ENCODE measurements around the gene TBC1D22A.

TBC1D22A gene

DNA sequence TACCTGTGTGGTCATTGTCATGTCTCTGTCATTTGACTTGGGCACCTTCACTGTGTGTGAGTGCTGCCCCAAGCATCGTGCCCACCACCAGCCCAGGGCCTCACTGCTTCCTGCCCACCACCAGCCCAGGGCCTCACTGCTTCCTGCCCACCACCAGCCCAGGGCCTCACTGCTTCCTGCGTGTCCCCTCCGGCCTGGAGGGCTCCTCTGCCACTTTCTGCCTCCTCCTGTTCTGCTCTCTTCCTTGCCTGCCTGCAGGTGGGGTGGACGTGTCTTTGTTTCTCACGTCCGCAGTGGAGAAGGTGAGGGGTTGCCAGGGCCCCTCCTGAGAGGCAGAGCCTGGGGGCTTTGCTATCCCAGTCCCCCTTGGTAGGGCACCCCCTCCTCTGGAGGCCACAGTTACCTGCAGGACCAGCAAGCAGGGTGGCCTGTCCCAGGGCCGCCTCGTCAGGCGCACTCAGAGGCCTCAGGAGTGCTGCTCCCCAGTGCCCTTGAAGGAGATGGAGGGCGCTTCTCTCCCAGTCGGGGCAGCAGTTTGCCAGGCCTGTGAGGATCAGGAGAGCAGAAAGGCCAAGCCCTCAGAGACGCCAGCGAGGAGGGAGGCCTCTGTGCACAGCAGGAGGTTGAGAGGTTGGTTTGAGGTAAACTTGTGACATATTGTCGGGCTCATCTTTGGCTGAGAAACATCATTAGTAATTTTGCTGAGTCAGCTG lies 290.7 kb downstream of the TBC1D22A start:
- no peak for DNase-seq

DNA sequence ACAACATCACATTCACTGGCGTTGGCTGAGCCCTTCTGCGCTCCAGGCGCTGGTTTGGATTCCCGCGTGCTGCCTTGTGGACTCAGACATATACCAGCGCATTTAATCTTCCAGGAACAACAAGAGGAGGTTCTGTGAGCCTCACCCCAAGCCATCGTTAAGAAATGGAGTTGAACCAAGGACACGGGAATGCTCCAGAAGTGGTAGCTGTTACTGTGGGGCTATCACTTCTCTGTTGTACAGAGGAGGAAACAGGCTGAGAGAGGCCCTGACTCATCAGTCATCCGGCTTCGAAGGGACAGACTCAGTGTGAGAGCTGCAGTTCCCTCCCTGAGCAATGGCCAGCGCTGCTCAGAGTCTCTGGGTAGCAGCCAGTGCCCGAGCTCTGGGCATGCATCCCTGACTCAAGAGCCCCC lies 291.3 kb downstream of the TBC1D22A start:
- DNase-seq = peak; percentile 68

DNA sequence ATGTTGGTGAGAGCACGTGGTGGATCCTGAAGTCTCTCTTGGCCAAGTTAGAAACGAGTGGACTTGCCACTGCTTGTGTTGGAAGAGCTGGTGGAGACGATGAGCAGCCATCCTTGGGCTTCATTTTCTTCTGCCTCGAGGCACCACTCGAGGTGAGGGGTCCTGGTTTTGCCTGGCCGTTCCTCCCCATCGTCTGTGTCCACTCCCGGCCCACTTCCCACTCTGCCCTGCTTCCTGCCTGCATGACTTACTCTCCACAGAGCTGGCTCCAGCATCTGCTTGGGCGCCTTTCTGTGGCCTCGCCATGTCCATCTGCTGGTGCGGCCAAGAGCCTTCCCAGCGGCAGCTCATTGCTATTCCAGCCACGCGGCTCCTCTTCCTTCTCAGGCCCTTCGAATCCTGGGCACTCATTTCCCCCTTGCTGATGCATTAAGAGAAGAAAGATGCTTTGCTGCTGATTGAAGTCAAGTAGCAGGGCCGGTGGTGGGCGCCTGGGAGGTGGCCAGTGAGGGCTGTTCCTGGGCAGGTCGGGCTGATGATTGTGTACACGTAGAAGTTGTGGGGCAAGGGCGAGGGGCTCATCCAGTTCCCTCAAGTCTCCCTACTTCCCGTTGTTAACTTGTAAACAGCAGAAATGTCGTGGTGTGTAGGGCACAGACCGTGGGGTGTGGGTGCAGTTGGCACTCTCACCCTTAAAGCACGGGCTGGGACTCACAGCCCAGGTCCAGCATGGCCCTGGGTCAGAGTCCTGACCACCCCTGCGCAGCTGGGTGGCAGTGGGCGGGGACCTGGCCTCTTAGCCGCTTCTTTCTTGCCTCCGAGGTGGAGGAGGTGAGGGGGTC lies 292.0 kb downstream of the TBC1D22A start:
- no peak for DNase-seq

DNA sequence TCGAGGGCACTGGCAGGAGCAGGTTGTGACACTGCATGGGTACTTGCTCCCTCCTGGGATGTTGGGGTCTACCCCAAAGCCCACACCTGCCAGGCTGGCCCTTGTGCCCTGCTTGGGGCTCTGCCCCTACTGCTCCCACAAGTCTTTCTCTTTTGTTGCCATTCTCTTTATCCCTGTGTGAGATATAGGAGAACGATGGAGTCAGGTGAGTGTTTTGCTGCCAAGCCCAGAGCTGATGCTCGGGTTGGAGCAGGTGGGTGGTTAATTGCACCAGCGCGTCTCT lies 292.6 kb downstream of the TBC1D22A start:
- DNase-seq = no peak

DNA sequence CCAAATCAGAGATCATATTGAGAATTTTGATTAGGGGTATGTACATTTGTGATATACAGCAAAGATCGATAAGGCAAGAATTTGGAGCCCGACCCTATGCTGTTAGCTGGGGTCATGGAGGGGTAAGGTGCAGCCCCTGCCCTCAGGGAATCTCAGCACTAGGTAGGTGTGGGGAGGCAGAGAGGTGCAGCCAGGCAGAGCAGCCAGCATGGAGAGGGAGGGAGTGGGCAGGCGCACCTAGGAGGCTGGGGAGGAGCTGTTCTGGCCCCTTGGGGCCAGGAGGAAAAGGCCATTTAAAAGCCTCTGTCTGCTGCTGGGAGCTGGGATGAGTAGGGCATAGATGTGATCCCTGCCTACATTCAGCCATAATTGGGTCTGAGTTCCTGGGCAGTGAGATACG lies 293.0 kb downstream of the TBC1D22A start:
- DNase-seq = no peak

DNA sequence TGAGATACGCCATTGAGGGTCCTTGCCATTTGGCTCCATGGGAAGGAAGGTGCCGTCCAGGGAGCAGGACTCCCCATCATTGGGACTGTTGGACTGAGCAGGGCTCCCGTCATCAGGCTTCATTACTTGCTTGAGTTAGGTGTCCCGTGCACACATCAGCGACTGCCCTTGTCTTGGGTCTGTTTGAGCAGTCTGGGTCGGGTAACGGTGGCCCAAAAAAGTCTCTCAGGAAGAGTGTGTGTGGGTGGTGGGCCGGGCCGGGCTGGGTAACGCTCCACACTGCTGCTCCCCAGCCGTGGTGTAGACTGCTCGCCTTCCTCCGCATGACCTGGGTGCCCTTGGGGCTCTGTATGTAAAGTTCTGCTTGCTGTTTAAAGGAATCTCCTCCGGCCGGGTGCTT lies 293.5 kb downstream of the TBC1D22A start:
- DNase-seq = no peak

DNA sequence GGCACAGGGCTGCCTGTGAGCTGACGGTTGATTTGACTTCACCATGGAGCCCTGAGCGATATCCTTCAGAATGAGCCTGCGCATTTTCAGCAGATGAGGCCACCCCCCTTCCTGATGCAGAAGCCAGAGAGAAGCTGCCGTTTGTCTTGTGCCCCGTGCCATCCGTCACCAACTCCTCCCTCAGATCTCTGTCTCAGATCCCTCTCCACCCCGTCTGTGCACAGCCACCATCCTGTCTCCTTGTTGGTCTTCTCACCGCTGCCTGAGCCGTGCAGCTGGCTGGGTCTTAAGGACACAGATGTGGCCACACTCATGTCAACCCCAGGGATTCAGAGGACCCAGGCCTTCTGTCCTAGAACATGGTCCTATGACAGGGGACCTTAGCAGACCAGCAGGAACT lies 293.9 kb downstream of the TBC1D22A start:
- no peak for DNase-seq

DNA sequence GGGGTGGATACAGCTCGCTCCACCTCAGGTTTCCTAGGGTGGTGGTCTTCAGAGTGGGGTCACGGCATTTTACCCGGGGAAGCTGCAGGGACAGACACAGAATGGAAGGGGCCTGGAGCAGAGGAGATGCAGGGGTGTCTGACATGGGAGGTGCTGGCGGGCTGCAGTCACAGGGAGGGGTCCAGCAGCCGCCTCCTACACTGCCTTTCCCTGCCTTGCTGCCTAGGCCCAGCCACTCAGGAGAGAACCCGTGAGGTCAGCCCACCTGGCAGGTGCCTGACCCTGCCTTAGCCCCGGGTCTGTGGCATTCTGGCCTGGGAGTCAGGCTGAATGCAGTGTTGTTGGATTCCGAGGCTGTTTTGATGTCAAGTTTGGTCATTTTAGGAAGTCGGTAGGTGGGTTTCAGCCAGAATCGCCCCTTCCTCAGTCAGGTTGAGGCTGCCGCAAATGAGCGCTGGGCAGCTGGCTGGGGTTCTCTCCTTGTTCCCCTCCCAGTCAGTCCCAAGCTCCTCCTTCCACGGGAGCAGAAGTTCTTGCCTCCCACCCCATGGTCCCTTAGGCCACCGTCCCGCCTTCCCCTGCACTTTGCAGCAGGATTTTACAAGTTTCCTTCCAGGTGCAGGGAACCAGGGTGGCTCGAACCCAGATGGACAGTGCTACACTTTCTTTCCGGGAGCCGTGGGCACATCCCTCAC lies 294.5 kb downstream of the TBC1D22A start:
- DNase-seq = no peak

DNA sequence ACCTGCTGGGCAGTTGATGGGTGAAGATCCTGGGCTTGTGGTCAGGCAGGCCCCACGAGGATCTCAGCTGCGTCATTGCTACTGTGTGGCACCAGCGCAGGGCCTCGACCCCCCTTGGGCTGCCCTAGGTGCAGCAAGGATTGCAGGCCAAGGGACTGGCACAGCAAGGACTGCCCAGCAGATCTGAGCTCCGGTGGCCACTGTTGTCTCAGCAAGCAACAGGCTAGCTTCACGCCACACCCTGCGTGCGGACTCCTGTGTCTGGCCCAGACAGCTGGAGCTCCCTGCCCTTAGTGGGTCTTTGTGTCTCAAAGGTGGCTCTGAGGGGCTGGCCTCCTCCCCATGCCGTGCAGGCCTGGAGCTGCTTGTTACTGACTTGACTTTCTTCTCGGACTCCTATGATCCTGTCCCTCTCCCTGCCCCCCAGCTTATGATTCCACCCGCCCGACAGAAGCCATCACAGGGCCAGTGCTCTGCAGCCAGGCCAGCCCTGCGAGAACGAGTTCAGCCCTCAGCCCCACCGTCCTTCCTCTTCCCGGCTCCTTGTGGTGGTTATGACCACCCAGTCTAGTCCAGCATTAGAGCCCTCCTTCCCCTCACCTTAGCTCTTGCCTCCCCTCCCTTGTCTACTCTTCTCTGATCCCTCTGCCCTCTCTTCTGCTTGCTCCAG lies 295.6 kb downstream of the TBC1D22A start:
- no peak for DNase-seq

DNA sequence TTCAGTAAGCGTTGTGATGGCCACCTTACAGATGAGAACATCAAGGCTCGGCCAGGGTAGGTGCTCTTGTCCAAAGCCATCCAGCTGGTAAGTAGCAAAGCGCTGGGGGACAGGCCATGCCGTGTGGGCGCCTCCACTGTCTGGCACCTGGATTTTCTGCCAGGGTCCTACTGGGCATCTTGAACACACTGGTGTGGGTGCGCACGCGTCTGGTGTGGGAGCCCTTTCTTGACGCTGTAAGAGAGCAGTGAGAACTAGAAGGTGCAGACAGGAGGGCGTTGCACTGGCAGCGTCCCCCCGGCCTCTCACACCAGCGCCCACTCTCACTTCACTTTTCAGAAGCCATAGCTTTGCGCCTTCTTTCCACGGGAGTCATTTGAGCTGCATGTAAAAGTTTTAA lies 296.6 kb downstream of the TBC1D22A start:
- DNase-seq = no peak

DNA sequence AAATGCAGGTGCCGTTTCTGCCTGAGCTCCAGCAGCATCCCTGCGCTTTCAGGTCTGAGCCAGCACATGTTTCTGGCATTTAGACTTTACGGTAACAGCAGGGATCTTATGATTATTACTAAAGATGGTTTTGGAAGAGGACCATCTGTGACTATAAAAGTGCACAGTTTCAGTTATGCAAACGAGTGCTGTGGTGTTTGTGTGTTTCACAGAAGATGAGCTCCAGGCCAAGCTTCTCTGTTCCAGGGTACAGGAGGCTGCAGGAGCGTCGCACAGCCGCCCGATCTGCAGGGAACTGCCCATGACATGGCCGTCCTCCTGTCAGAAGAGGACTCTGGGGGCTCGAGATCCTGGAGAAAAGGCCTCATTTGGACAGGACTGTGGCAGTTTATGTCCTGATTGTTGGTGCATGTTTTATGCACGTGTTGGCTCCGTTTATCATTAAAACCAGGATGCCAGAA lies 297.3 kb downstream of the TBC1D22A start:
- DNase-seq = no peak

DNA sequence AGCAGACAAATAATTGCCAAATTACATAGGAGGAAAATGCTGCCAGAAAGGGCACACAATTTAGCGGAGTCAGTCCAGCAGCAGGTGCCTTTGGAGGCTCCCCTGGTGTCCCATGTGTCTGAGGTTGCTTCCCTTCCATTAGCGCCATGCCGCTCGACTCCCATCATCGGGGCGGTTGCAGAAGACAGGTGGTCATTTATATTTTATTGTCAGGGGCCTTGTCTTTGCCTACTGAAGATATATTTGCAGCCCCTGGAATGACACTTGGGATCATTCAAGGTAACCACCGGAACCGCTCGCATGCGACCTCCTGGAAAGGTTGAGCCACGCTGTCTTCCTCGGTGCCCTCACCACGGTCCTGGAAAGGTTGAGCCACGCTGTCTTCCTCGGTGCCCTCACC lies 298.3 kb downstream of the TBC1D22A start:
- no peak for DNase-seq

DNA sequence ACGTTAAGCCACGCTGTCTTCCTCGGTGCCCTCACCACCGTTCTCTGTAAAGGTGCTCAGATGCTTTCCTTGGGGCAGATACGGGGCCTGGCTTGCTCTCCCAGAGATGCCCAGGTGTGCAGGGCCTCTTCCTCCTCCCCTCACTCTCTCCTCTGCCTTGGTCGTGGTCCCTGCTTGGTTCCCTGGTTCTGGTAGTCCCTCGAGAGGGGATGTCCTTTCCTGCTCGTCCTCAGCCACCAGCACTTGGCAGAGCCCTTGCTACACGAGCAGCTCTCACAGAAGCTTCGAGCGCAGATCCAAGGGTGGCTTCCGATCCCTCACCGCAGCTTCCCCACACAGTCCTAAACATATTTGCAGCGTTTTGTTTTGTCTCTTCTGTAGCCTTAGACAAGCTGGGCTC lies 298.8 kb downstream of the TBC1D22A start:
- DNase-seq = no peak

DNA sequence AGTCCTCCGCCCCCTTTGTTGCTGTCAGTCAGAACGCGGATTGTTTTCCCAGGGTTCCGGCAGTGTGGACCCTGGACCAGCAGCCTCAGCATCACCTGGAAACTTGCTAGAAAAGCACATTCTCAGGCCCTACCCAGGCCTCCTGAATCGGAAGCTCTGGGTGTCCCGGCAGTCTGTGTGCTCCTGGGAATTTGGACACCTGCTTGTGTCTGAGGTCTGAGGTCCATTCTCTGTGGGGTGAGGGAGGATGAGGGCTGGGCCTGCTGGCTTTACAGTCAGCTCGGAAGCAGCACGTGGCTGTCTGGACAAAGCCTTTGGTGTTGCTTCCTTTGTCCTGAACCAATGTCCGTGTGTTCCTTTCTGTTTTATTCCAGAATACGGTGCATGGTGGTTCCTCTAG lies 299.7 kb downstream of the TBC1D22A start:
- DNase-seq = no peak

DNA sequence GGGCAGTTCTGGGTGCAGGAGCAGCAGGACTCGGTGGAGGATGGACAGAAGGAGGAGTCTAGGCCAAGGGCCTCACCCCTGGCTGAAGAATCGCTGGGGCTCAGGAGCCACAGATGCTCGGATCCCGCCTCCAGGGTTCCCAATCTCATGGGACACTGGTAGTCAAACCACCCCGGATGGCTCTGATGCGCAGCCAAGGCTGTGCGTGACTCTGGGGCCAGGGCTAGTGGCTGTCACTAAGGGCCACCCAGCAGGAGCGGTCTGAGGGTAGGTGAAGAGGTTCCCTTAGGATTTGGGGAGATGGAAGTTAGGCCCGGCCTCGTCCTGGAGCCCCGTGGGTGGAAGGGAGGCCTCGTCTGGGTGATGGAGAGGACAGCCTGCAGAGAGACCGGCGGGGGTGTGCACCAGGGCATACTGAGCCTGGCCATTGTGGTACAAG lies 300.6 kb downstream of the TBC1D22A start:
- no peak for DNase-seq

DNA sequence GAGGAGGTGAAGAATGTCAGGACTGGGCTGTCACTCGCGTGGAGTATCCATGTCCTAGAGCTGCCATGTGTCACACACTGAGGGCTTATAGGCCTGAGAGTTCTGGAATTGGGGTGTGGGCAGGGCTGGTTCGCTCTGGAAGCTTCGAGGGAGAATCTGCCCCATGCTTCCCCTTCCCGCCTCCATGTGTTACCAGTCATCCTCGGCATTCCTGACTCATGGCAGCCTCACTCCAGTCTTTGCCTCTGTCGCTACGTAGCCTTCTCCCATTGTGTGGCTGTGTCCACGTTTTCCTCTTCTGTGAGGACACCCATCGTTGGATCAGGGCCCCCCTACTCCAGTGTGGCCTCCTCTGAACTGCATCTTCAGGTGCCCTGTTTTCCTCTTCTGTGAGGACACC lies 301.2 kb downstream of the TBC1D22A start:
- DNase-seq = no peak

DNA sequence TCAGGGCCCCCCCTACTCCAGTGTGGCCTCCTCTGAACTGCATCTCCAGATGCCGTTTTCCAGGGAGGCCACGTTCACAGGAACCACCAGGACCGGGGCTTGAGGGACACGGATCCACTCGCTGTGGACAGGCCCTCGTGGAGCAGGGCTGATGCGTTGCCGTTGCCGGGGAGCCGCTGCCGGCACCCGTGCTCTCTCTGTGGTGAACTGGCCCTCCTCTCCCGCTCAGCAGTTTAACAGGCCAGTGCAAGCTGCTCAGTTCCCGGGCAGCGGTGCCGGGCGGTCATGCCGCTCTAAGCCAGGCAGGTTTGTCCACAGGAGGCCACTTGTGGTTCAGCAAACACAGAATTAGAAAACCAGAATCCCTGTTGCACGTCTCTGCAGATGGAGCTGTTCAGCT lies 301.6 kb downstream of the TBC1D22A start:
- no peak for DNase-seq

DNA sequence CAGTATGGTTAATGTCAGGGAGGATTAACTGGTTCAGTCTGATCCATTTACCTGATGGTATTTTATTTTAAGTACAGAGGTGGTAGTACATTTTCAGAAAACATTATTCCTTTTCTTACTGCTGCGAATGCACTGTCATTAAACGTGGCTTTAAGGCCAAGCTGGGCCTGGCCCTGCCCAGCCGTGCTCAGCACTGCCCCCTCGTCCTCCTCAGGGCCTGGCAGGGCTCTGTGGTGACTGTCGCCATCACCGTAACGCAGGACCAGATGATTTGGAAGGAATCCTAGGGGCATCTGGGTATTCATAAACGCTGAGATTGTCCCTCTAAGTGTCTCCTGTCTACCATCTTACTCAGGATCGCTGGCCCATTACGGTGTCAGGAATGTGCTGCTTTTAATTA lies 302.0 kb downstream of the TBC1D22A start:
- no peak for DNase-seq

DNA sequence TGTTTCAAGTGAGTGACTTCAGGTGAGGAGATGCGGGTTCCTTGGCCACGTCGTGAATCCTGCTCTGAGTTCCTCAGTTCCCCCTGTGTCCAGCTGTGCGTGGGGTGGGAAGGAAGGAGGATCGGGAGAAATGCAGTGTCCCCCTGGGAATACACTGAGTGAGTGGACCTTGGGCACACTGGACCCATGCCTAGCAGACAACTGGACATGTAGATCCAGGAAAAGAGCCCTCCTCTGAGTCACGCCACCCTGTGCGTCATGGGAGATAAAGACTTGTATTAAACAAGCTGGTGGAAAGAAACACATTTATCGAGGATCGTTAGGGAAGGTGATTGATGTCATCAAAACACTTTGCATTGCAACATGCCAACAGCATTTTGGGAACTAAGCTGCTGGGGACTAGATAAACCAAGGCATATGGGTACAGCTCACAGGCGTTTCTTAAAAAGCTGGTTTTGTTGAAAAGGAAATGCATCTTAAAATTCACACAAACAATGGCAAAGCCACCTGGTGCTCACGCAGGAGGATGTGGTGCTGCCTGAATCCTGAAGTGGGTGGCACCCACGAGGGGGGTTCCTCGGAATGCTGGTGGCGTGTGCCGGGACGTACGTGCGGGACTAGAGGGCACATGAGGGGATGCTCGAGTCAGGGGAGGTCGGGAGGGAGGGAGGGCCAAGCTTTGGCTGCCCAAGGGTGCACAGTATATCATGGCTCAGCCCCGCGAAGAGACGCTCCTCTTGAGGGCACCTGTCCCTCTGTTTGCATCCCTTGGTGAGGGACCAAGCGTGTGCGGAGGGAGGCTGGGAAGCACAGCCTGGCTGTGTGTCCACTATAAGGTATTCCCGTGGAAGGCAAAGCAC lies 303.5 kb downstream of the TBC1D22A start:
- no peak for DNase-seq

DNA sequence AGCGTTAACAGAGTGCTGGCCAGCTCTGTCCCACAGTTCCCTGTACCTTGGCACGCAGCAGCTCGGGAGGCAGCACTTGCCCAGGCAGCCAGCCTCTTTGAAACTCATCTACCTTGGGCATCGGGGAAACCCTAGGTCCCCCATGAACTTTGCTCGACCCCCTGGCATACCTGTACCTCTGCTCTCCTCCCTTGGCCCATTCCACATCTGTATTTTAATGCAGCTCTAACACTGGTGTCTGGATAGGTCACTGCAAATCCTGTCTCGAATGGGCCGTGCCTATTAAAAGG lies 304.1 kb downstream of the TBC1D22A start:
- no peak for DNase-seq

DNA sequence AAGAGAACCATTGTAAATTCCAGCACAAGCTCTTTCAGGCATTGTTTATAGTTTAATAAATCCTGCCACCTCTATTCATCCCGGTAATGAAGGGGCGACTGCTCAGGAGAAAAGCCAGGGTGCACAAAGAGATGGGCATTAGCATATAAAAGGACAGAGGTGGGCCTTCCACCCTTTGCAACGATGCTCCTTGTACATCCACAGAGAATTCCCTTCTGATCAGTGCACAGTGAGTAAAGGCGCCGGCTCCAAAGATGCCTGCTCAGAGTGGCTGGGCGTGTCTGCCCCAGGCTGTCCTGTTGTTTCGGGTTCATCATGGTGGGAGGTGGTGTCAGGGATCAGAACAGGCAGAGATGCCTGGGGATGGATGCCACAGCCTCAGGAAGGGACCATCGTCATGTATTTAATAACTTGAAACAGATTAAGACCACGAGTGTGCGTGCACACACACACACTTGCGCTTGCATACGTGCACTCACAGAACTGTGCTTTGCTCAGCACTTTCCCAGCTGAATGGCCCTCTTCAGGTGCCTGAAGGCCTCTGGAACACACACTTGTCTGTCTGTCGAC lies 305.0 kb downstream of the TBC1D22A start:
- no peak for DNase-seq

DNA sequence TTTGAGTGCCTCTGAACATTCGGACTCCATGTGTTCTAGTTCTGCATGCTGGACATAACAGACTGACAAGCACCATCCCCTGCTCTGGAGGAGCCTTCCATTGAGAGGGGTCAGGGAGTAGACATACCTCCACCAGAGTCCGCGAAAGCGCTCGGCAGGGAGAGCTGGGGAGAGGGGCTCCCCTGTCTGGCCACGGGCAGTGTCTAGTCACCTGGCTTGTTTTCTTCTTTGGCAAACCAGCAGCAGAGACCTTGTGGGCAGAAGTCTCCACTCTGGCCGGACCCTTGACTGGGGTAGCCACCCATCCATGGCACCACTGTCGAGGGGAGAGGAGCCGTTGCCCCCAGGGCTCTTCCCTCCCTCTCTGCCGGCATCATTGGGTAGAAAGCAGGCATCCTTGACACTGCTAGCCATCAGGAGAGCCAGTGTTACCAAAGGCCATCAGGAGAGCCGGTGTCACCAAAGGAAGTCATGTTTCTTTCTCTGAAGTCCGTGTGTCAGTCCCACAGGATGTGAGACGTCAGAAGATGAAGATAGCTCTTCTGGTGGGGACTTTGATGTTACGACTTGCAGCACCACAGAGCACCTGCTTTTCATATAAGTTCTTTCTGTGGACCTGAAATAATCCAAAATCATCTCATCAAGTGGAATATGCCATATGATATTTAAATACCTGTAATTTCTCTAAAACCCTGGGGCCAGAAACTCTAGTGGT lies 305.6 kb downstream of the TBC1D22A start:
- no peak for DNase-seq
